CD14-positive monocyte (primary cell): ENCODE measurements around the gene HIPK3. TPM values are rescaled to one million over a fixed set of nuclear protein-coding genes. Genes with fewer than 3 reads are reported as not detected.

ENCODE experiments used
- DNase-seq, 3 donors: peaks; one replicate each; pipeline ENCODE4 v3.0.0-alpha.2; 2011 to 2022
- H2AFZ ChIP-seq: 2 replicates; pipeline ENCODE4 v1.6.0; 2012; ENCODE audit warnings: mild to moderate bottlenecking, low read depth, low read length, inconsistent platforms; ENCODE audit not compliant: insufficient read depth, poor library complexity, severe bottlenecking
- H3K27ac ChIP-seq, 2 donors: 1 replicate in 1 of 2; 2 replicates in 1 of 2; pipeline ENCODE4 v1.5.1; 2012 to 2013; ENCODE audit warnings: low read length in 2 of 2, control low read depth in 1 of 2, inconsistent platforms in 1 of 2, low read depth in 1 of 2, mild to moderate bottlenecking in 1 of 2
- H3K27me3 ChIP-seq, 2 donors: one replicate each; pipeline versions ENCODE4 v1.6.0 to v1.6.1; 2011 to 2013; ENCODE audit warnings: low read length in 2 of 2; ENCODE audit not compliant: control insufficient read depth in 2 of 2, insufficient read depth in 2 of 2
- H3K36me3 ChIP-seq, 2 donors: replicated peaks in 1 of 2; 1 replicate in 1 of 2; 2 replicates in 1 of 2; pipeline versions ENCODE4 v1.5.1 to v1.6.1; 2012 to 2013; ENCODE audit warnings: low read length in 2 of 2, control low read depth in 1 of 2, inconsistent platforms in 1 of 2, mild to moderate bottlenecking in 1 of 2; ENCODE audit not compliant: insufficient read depth in 2 of 2, control insufficient read depth in 1 of 2
- H3K4me1 ChIP-seq, 2 donors: 1 replicate in 1 of 2; 2 replicates in 1 of 2; pipeline versions ENCODE4 v1.5.1 to v1.6.1; 2012 to 2013; ENCODE audit warnings: low read length in 2 of 2, control low read depth in 1 of 2, inconsistent platforms in 1 of 2, mild to moderate bottlenecking in 1 of 2, moderate library complexity in 1 of 2; ENCODE audit not compliant: insufficient read depth in 2 of 2, control insufficient read depth in 1 of 2
- H3K4me2 ChIP-seq: replicated peaks from 2 replicates; pipeline ENCODE3; 2012; ENCODE audit warnings: low read length, moderate library complexity, mild to moderate bottlenecking; ENCODE audit not compliant: poor library complexity, severe bottlenecking; ENCODE audit errors: extremely low read depth
- H3K4me3 ChIP-seq, 3 experiments: fragments of 200-600 bp in 1 of 3; sonication (generic) in 1 of 3; replicated peaks in 1 of 3; 1 replicate in 2 of 3; 2 replicates in 1 of 3; pipeline ENCODE4 v1.5.1; 2011 to 2013; ENCODE audit warnings: low read length in 3 of 3, mild to moderate bottlenecking in 3 of 3, control low read depth in 2 of 3, low read depth in 2 of 3, inconsistent platforms in 1 of 3, moderate library complexity in 1 of 3
- H3K79me2 ChIP-seq: 2 replicates; pipeline ENCODE4 v1.6.0; 2012; ENCODE audit warnings: mild to moderate bottlenecking, control low read depth, inconsistent platforms, low read length, moderate library complexity; ENCODE audit not compliant: insufficient read depth
- H3K9ac ChIP-seq: 2 replicates; pipeline ENCODE4 v1.6.0; 2017; ENCODE audit warnings: low read length, mild to moderate bottlenecking; ENCODE audit not compliant: insufficient read depth, poor library complexity, severe bottlenecking
- H3K9me3 ChIP-seq, 2 donors: replicated peaks in 1 of 2; 1 replicate in 1 of 2; 2 replicates in 1 of 2; pipeline versions ENCODE4 v1.5.1 to v1.6.1; 2012 to 2013; ENCODE audit warnings: low read length in 2 of 2, control low read depth in 1 of 2; ENCODE audit not compliant: control insufficient read depth in 1 of 2, insufficient read depth in 1 of 2
- H4K20me1 ChIP-seq: 2 replicates; pipeline ENCODE4 v1.6.0; 2012; ENCODE audit warnings: mild to moderate bottlenecking, low read length, control low read depth, moderate library complexity; ENCODE audit not compliant: insufficient read depth
- H3K27ac Mint-ChIP-seq, 7 donors: one replicate each; pipeline ENCODE4 v1.8.0; 2020; ENCODE audit warnings: mild to moderate bottlenecking in 7 of 7, mixed read lengths in 7 of 7, moderate library complexity in 6 of 7, inconsistent platforms in 2 of 7
- H3K27me3 Mint-ChIP-seq, 3 donors: one replicate each; pipeline ENCODE4 v1.8.0; 2021 to 2022; ENCODE audit warnings: low read depth in 3 of 3, mild to moderate bottlenecking in 3 of 3, mixed read lengths in 3 of 3, moderate library complexity in 3 of 3, inconsistent platforms in 1 of 3
- H3K36me3 Mint-ChIP-seq, 2 donors: one replicate each; pipeline ENCODE4 v1.8.0; 2020; ENCODE audit warnings: mixed read lengths in 2 of 2, inconsistent platforms in 1 of 2, mild to moderate bottlenecking in 1 of 2
- H3K4me1 Mint-ChIP-seq: one replicate; pipeline ENCODE4 v1.8.0; 2020; ENCODE audit warnings: mild to moderate bottlenecking, mixed read lengths
- H3K4me3 Mint-ChIP-seq, 2 donors: one replicate each; pipeline ENCODE4 v1.8.0; 2020; ENCODE audit warnings: mild to moderate bottlenecking in 2 of 2, mixed read lengths in 2 of 2, moderate library complexity in 1 of 2
- H3K9me3 Mint-ChIP-seq, 7 donors: one replicate each; pipeline ENCODE4 v1.8.0; 2020 to 2022; ENCODE audit warnings: mixed read lengths in 7 of 7, mild to moderate bottlenecking in 6 of 7, moderate library complexity in 6 of 7, inconsistent platforms in 2 of 7
- WGBS: methylation state at CpG from one replicate; pipeline ENCODE4 v1.1.5; 2013; ENCODE audit warnings: missing lambda C conversion rate; ENCODE audit not compliant: insufficient coverage; 5-methylcytosine and 5-hydroxymethylcytosine counted together
- intact Hi-C, 2 donors: fragments of 100-400 bp; cut with micrococcal nuclease; formaldehyde crosslinking; loops; one replicate each; pipeline versions ENCODE4 v1.15.0 to v1.15.1; 2023
- polyA plus RNA-seq, 3 donors: library from polyadenylated mRNA; depleted of rRNA in 1 of 3; unstranded in 2 of 3; stranded (reverse) in 1 of 3; fragments of 300-500 nt in 2 of 3; fragments of >200 nt in 1 of 3; fragmentation: Illumina TruSeq in 2 of 3; gene quantifications; 1 replicate in 2 of 3; 2 replicates in 1 of 3; pipeline ENCODE4 v1.2.3, GENCODE V29; 2012 to 2021
- TF ChIP-seq, protein P1 (sequence below): fragments of 200-600 bp; IDR thresholded peaks from one replicate; pipeline ENCODE4 v1.8.0; 2022; ENCODE audit warnings: antibody characterized with exemption, mild to moderate bottlenecking

HIPK3 gene
- polyA plus RNA-seq, 3 donors = 62.0 to 68.6 (median 63.5) TPM

DNA sequence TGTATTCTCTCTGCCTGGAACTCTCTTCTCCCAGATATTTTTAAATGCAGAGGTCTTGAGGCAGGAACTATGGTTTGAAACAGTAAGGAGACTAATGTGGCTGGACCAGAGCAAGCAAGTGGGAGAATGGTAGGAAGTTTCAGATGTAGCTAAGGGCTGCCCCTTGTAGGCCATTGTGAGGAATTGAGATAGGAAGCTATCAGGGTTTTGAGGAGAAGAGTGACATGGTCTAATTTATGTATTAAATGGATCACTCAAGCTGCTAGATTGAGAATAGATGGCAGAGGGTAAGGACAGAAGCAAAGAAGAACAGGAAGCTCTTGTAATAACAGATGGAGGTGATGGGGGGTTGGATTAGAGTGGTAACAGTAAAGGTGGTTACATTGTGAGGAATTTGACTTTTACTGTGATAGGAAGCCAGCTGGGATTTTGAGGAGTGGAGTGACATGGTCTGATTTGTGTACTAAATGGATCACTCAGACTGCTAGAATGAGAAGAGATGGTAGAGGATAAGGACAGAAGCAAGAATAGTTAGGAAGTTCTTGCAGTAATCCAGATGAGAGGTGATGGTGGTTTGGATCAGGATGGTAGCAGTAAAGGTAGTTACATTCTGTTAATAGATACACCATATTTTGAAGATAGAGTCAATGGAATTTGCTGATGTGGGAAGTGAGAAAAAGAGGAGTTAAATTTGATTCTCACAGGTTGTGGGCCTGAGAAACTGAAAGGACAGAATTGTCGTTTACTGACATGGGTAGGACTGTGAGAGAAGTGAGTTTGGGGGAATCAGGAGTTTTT lies 63.0 kb downstream of the HIPK3 start:
- H3K9me3 Mint-ChIP-seq = no peaks in the 10 kb centered on the region
- H3K4me3 ChIP-seq = no peak overlapping the region
- H3K27me3 ChIP-seq = no peaks in the 10 kb centered on the region
- intact Hi-C loops = loop anchor here (5.0 to 10.0 kb wide), 4 partner anchors 45 to 355 kb away; partner anchors contain the start of genes CSTF3 (in 1 of the 2) and HIPK3 (in 1 of the 2)
- H3K4me2 ChIP-seq = peak overlapping the region; percentile 34
- peaks cover 32 to 45% of the 10 kb centered on the region in 2 donors for H3K4me1 ChIP-seq
- peaks cover 22% of the 10 kb centered on the region for H3K4me1 Mint-ChIP-seq
- no peaks in the 10 kb centered on the region for H3K9me3 ChIP-seq
- no peaks in the 10 kb centered on the region for H3K27me3 Mint-ChIP-seq
- H4K20me1 ChIP-seq = peaks cover 100% of the 10 kb centered on the region
- WGBS = no CpG with 5 or more reads among the region's 1 CpG
- H2AFZ ChIP-seq = no peak overlapping the region
- H3K36me3 Mint-ChIP-seq = peaks cover 3 to 13% of the 10 kb centered on the region in 2 donors
- H3K27ac ChIP-seq = peak overlapping the region in 1 of 2 donors; percentile 63
- peaks cover 0 to 16% of the 10 kb centered on the region in 2 donors for H3K36me3 ChIP-seq
- peaks cover 100% of the 10 kb centered on the region for H3K79me2 ChIP-seq
- no peak overlapping the region for H3K27ac Mint-ChIP-seq
- DNase-seq = no peak
- no peak overlapping the region for H3K9ac ChIP-seq
- H3K4me3 Mint-ChIP-seq = no peak overlapping the region
- TF ChIP-seq, protein P1, sequence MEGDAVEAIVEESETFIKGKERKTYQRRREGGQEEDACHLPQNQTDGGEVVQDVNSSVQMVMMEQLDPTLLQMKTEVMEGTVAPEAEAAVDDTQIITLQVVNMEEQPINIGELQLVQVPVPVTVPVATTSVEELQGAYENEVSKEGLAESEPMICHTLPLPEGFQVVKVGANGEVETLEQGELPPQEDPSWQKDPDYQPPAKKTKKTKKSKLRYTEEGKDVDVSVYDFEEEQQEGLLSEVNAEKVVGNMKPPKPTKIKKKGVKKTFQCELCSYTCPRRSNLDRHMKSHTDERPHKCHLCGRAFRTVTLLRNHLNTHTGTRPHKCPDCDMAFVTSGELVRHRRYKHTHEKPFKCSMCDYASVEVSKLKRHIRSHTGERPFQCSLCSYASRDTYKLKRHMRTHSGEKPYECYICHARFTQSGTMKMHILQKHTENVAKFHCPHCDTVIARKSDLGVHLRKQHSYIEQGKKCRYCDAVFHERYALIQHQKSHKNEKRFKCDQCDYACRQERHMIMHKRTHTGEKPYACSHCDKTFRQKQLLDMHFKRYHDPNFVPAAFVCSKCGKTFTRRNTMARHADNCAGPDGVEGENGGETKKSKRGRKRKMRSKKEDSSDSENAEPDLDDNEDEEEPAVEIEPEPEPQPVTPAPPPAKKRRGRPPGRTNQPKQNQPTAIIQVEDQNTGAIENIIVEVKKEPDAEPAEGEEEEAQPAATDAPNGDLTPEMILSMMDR = no peak

DNA sequence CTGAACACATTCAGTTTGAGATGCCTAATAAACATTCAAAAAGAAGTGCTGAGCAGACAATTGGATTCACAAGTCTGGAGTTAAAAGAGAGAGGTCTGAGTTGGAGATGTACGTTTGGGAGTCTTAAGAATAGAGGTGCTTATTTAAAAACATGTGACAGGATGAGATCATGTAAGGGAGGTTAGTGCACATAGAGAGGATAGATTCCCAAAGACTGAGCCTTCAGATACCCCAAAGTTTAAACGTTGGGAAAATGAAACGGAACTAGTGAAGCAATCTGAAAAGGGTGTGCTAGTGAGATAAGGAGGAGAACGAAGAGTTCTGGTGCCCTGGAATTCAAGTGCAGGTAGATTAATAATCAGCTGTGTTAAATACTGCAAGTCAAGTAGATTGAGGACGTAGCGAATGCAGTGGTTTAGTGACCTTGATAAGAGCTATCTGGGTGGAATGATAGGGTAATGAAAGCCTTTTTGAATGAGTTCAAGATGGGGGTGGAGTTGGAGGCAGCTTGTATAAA lies 63.7 kb downstream of the HIPK3 start:
- intact Hi-C loops = loop anchor here (5.0 to 10.0 kb wide), 4 partner anchors 46 to 356 kb away; partner anchors contain the start of genes CSTF3 (in 1 of the 2) and HIPK3 (in 1 of the 2)
- TF ChIP-seq, protein P1 = no peak
- Histone ChIP-seq H4K20me1 (peaks cover 100% of the 10 kb centered on the region), H3K79me2 (peaks cover 100% of the 10 kb centered on the region), H3K4me2 (peak overlapping the region; percentile 34), H3K36me3 (peaks cover 0 to 10% of the 10 kb centered on the region in 2 donors), H3K9me3 (no peaks in the 10 kb centered on the region), H3K27me3 (no peaks in the 10 kb centered on the region), H2AFZ (no peak overlapping the region), H3K9ac (no peak overlapping the region), H3K4me3 (no peak overlapping the region), H3K4me1 (peaks cover 32 to 45% of the 10 kb centered on the region in 2 donors), H3K27ac (peak overlapping the region in 1 of 2 donors; percentile 63)
- H3K27ac Mint-ChIP-seq = no peak overlapping the region
- no peaks in the 10 kb centered on the region for H3K27me3 Mint-ChIP-seq
- H3K4me3 Mint-ChIP-seq = no peak overlapping the region
- peaks cover 24% of the 10 kb centered on the region for H3K4me1 Mint-ChIP-seq
- H3K9me3 Mint-ChIP-seq = no peaks in the 10 kb centered on the region
- peaks cover 3 to 9% of the 10 kb centered on the region in 2 donors for H3K36me3 Mint-ChIP-seq
- DNase-seq = no peak
- WGBS = 9% methylated on average over 6 of the region's 6 CpGs
